Measurements from ENCODE around the gene RANGRF. TPM values are rescaled to one million over a fixed set of nuclear protein-coding genes. Genes with fewer than 3 reads are reported as not detected.

The RANGRF gene
- total RNA-seq, 1 experiment from 2014 or later = 15.6 TPM

DNA sequence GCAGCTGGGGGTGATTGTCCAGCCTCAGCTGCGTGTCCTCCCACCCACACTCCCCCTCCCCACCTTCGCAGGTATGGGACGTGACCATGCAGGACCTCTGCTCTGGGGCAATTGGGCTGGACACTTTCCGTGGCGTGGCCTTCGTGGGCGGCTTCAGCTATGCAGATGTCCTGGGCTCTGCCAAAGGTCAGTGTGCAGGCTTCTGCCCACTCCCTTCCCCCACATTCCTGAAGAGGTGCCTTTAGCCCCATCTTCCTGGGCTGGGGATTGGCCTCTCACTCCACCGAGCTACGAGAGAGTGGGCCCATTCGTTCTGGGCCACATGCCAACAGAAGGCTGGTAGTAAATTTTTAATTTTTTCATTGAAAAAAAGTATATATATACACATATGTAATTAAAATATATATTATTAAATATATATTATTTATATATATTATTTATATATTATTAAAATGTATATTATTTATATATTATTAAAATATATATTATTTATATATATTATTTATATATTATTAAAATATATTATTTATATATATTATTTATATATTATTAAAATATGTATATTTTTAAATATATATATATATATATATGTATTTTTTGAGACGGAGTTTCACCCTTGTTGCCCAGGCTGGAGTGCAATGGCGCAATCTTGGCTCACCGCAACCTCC, 20.9 kb upstream of the RANGRF start:
- H3K4me1 Mint-ChIP-seq (ENCODE audit: low read depth, unreplicated experiment) = no peaks in the 10 kb centered on the region
- BruUV-seq (replicated peaks) = no TSS peak
- DNase-seq = no peak
- H3K27me3 Mint-ChIP-seq (ENCODE audit: unreplicated experiment) = no peaks in the 10 kb centered on the region
- no peaks in the 10 kb centered on the region for H3K9me3 Mint-ChIP-seq (ENCODE audit: low read depth, unreplicated experiment)
- no peak overlapping the region for H3K4me3 Mint-ChIP-seq (ENCODE audit: low read depth, unreplicated experiment)
- CTCF ChIA-PET = no interaction called here
- TF ChIP-seq, protein P1, sequence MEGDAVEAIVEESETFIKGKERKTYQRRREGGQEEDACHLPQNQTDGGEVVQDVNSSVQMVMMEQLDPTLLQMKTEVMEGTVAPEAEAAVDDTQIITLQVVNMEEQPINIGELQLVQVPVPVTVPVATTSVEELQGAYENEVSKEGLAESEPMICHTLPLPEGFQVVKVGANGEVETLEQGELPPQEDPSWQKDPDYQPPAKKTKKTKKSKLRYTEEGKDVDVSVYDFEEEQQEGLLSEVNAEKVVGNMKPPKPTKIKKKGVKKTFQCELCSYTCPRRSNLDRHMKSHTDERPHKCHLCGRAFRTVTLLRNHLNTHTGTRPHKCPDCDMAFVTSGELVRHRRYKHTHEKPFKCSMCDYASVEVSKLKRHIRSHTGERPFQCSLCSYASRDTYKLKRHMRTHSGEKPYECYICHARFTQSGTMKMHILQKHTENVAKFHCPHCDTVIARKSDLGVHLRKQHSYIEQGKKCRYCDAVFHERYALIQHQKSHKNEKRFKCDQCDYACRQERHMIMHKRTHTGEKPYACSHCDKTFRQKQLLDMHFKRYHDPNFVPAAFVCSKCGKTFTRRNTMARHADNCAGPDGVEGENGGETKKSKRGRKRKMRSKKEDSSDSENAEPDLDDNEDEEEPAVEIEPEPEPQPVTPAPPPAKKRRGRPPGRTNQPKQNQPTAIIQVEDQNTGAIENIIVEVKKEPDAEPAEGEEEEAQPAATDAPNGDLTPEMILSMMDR (IDR thresholded peaks at IDR 0.05; ENCODE audit: unreplicated experiment) = no peak
- no peak overlapping the region for H3K27ac Mint-ChIP-seq (ENCODE audit: unreplicated experiment)
- intact Hi-C loops (cut with micrococcal nuclease; ENCODE audit: unreplicated experiment) = no loop called here
- peaks cover 39% of the 10 kb centered on the region for H3K36me3 Mint-ChIP-seq (ENCODE audit: insufficient read depth, unreplicated experiment)

DNA sequence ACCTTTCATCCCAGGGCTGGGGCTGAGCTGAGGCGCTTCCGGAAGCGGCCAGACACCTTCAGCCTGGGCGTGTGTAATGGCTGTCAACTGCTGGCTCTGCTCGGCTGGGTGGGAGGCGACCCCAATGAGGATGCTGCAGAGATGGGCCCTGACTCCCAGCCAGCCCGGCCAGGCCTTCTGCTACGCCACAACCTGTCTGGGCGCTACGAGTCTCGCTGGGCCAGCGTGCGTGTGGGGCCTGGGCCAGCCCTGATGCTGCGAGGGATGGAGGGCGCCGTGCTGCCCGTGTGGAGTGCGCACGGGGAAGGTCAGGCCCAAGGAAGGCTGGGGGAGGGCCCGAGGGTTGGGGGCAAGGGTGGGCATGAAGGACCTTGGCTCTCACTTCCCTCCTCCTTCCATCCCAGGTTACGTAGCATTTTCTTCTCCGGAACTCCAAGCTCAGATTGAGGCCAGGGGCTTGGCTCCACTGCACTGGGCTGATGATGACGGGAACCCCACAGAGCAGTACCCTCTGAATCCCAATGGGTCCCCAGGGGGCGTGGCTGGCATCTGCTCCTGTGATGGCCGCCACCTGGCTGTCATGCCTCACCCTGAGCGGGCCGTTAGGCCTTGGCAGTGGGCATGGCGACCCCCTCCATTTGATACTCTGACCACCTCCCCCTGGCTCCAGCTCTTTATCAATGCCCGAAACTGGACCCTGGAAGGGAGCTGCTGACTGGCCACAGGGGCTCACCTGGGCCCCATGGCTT, 19.7 kb upstream of the RANGRF start:
- TF ChIP-seq, protein P1 (IDR thresholded peaks at IDR 0.05; ENCODE audit: unreplicated experiment) = no peak
- no peak for DNase-seq
- BruUV-seq (replicated peaks) = no TSS peak
- peaks cover 10% of the 10 kb centered on the region for H3K4me1 Mint-ChIP-seq (ENCODE audit: low read depth, unreplicated experiment)
- intact Hi-C loops (cut with micrococcal nuclease; ENCODE audit: unreplicated experiment) = no loop called here
- no peaks in the 10 kb centered on the region for H3K27me3 Mint-ChIP-seq (ENCODE audit: unreplicated experiment)
- H3K36me3 Mint-ChIP-seq (ENCODE audit: insufficient read depth, unreplicated experiment) = peaks cover 38% of the 10 kb centered on the region
- H3K4me3 Mint-ChIP-seq (ENCODE audit: low read depth, unreplicated experiment) = no peak overlapping the region
- CTCF ChIA-PET = no interaction called here
- H3K9me3 Mint-ChIP-seq (ENCODE audit: low read depth, unreplicated experiment) = no peaks in the 10 kb centered on the region
- no peak overlapping the region for H3K27ac Mint-ChIP-seq (ENCODE audit: unreplicated experiment)

- Mint-ChIP-seq H3K27ac (ENCODE audit: unreplicated experiment) (no peak overlapping the region), H3K4me1 (ENCODE audit: low read depth, unreplicated experiment) (peaks cover 14% of the 10 kb centered on the region), H3K9me3 (ENCODE audit: low read depth, unreplicated experiment) (no peaks in the 10 kb centered on the region), H3K36me3 (ENCODE audit: insufficient read depth, unreplicated experiment) (peaks cover 26% of the 10 kb centered on the region), H3K27me3 (ENCODE audit: unreplicated experiment) (no peaks in the 10 kb centered on the region), H3K4me3 (ENCODE audit: low read depth, unreplicated experiment) (no peak overlapping the region)
- intact Hi-C loops (cut with micrococcal nuclease; ENCODE audit: unreplicated experiment) = no loop called here
- TF ChIP-seq, protein P1 (IDR thresholded peaks at IDR 0.05; ENCODE audit: unreplicated experiment) = no peak
- DNase-seq = no peak
- no TSS peak for BruUV-seq (replicated peaks)
- CTCF ChIA-PET = no interaction called here
Observed at GRCh38 chr17:8272421-8272820, 16.0 kb upstream of the RANGRF start.

DNA sequence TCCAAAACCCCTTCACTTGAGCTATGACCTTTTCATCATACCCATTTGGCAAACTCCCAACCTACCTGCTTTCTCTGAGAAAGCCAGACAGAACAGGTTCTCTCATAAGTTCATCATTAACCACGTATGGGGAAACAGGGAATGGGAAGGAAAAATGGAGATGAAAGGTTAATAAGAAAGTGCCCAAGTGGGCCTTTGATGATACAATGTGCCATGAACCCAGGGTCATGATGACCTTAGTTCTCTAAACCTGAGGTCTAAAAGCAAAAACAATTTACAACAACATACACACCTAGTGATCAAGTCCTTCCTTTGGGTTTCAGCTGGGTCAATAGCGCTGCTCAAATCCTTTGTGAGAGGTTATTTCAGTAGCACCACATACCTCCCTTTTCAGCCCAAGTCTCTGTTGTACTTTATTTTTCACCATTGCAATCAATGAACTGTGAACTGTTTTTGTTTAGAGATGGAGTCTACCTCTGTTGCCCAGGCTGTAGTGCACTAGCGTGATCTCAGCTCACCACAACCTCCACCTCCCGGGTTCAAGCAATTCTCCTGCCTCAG, 14.5 kb upstream of the RANGRF start:
- DNase-seq = peak; percentile 34
- TF ChIP-seq, protein P1 (IDR thresholded peaks at IDR 0.05; ENCODE audit: unreplicated experiment) = no peak
- Mint-ChIP-seq H3K36me3 (ENCODE audit: insufficient read depth, unreplicated experiment) (peaks cover 25% of the 10 kb centered on the region), H3K4me1 (ENCODE audit: low read depth, unreplicated experiment) (peaks cover 14% of the 10 kb centered on the region), H3K27me3 (ENCODE audit: unreplicated experiment) (no peaks in the 10 kb centered on the region), H3K9me3 (ENCODE audit: low read depth, unreplicated experiment) (no peaks in the 10 kb centered on the region), H3K4me3 (ENCODE audit: low read depth, unreplicated experiment) (peak overlapping the region; percentile 5), H3K27ac (ENCODE audit: unreplicated experiment) (no peak overlapping the region)
- no TSS peak for BruUV-seq (replicated peaks)
- intact Hi-C loops (cut with micrococcal nuclease; ENCODE audit: unreplicated experiment) = no loop called here
- CTCF ChIA-PET = interaction anchor here (0.6 kb wide), 1 partner anchor 275 kb away, joined by 5 read pairs; no protein-coding TSS in a partner anchor
